HG02840 (cell line): ENCODE measurements around the gene ETS2.

Experiments used
- ATAC-seq: cut with Tn5 transposase; IDR thresholded peaks from one replicate; pipeline ENCODE4 v1.9.1; 2021; ENCODE audit warnings: mild to moderate bottlenecking, moderate library complexity, moderate number of reproducible peaks; ENCODE audit not compliant: unreplicated experiment, low FRiP score

The ETS2 gene

DNA sequence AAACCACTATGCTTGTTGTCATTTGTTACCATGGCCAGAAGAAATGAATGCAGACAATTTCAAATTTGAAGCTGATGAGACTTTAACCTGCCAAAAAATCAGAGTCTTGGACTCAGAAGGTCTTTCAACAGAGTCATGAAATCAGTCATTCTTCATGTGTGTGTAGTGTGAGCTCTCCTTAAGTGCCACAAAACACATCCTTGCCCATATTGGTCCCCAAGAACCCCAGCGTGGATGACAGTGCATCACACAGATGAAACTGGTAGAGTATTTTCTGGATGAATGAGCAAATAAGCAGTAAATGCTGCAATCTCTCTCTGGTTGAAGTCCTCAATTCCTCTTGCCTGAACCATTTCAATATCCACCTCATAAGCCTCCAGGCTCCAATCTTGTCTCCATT is 28.7 kb upstream of the ETS2 start:
- ATAC-seq = no peak

DNA sequence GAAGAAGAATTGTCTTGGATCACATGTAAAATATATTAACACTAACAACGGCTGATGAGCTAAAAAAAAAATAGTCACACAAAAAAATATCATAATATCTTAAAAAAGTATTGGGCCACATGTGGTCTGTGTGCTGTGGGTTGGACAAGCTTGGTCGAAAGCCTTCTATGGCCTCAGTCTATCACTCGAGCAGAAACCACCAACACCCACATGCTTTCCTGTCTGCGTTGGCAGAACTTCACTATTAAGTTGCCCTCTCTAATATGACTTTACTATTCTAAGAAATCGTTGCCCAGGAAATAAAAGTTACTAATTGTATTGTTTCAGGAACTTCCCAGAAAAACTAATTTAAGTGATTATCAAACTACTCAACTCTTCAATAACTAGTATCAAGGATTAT is 28.2 kb upstream of the ETS2 start:
- ATAC-seq = no peak

DNA sequence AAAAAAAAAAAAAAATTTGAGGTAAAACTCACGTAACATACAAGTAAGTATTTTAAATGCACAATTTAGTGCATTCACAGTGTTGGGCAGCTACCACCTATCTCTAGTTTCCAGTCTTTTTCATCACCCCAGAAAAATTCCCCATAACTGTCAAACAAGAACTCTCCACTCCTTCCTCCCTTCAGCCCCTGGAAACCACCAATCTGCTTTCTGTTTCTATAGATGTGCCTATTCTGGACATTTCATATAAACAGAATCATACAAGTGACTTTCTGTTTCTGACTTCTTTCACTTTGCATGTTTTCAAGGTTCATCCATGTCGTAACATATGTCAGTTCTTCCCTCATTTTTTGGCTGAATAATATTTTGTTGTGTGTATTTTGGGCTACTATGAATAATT is 24.9 kb upstream of the ETS2 start:
- no peak for ATAC-seq

DNA sequence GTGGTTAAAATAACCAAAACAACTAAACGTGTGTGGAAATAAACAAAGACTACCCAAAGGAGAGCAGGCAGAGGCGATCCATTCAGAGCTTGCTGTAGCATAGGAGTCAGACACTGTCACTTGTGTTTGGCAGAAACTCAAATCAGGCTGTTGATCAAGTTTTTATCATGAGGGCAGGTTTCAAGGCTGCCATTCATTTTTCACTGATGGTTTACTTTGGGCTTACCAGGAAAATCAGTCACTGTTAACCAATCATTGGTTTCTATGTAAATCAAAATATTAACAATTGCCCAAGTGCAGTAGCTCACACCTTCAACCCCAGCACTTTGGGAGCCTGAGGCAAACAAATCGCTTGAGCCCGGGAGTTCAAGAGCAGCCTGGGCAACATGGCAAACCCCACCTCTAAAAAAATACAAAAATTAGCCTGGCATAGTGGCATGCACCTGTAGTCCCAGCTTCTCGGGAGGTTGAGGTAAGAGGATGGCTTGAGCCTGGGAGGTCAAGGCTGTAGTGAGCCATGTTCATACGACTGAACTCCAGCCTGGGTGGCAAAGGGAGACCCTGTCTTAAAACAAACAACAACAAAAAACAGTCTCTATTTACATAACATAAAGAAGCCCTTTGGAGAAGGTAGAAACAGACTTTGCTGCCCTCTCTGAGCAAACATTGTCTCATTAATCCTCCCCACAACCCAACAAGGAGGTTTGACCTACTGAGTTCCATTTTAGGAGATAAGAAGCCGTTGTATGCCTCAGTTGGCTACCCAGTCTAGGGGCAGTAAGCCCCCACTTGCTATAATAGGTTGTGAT is 21.1 kb upstream of the ETS2 start:
- no peak for ATAC-seq

DNA sequence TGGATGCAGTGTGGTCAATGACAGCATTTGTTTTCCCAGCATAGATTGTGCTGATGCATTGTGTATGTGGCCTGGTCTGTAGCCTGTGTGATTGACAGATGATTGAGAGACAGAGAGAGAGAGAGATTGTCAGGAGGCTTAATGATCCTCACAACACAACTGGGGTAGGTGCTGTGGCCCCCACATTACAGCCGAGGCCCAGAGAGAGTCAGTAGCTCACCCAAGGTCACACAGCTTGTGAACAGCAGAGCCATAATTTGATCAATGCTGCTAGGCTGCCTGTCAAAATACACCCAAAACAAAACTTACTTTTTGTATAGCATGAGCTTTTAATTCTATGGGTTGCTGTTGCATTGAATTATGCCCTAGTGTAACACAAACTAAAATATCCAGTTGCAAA is 20.2 kb upstream of the ETS2 start:
- ATAC-seq = no peak

DNA sequence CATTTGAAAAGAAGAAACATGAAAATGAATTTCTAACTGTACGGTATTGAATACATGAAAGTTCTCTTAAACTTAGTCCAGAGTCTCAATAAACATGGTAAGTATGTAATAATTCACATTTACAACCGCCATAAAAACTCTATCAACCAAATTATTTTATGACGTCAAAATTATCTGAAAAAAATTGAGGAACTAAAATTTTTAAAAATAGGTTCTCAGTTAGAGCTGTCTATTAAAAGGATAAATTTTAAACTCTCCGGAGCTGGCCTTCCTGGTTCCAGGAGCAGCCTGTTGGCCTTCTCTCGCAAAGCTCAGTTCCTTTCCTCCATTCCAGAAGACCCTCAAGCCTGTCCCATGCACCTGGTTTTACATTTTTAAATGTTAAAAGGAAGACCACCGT is 18.7 kb upstream of the ETS2 start:
- no peak for ATAC-seq

DNA sequence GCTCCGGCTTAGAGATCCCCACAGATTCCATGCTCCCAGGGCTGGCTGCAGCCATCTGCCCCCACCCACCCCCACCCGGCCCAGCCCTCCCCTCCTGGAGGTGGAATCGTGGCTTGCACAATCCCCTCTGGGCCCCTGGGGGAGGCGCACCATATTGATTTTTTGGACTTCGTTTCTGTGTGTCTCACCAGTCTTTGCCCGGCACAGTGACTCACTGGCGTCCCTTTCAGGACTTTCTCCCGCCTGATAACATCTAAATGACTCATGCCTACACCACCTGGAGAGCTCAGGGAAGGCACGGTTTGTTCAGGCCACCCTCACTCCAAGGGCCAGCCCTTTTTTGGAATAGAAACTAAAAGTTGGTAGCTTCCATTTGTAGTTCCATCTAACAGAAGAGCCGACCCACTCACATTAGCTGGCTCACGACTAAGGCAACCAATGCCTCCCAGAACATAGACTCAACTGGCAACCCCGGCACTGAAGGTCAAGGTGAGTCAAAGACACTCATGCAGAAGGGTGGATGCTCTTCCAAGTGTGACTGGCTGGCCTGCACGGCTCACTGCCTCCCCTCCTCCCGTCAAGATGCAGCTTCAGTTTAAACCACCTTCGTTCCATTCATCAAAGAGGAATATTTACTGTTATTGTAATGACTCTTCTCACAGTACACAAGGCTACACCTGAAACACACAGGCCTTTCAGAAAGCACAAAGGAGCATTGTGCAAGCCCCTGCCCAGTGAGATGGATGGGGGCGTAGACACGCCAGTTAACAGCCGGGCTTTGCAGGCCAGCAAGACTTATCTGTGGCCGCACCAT is 18.1 kb upstream of the ETS2 start:
- ATAC-seq = no peak

DNA sequence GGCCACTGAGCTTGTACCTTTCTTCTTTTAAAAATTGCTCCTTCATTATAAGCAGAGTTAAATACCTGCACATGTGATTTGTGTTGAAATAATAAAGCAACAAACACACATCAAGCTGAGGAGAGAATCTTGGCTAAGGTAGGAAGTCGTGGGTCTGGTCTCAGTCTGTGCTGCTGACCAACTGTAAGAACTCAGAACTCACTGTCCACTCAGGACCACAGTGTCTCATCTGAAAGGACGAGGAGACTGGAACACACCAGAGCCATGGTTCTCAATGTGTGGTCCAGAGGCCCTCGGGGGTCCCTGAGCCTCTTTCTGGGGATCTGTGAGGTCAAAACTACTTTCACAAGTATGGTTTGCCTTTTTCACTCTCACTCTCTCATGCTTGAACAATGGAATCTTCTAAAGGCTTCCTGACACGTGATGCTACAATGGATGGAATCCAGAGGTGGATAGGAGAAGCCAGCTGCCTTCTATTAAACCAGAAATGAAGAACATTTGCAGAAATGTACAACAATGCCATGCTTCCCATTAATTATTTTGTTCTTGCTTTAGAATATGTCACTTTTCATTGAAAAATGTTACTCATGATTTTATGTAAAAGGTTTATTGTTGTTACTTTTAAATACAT is 17.3 kb upstream of the ETS2 start:
- ATAC-seq = no peak

DNA sequence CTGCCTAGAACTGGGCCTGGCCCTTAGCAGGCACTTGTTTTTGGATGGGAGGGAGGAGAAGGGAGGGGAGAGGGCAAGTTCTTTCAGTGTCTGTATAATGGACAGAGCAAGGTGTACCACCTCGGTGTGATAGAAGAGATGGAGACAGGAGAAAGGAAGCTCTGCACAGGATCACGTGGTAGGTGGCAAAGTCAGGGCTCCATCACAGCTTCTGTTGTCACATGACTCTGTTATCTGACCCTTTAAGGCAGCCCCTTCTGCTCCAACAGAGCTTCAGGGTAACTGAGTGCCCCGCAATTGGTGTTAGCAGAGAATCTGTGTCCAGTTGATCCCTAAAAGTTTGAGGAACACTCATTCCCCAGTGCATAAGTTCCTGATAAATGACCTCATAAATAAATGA is 16.5 kb upstream of the ETS2 start:
- ATAC-seq = no peak

DNA sequence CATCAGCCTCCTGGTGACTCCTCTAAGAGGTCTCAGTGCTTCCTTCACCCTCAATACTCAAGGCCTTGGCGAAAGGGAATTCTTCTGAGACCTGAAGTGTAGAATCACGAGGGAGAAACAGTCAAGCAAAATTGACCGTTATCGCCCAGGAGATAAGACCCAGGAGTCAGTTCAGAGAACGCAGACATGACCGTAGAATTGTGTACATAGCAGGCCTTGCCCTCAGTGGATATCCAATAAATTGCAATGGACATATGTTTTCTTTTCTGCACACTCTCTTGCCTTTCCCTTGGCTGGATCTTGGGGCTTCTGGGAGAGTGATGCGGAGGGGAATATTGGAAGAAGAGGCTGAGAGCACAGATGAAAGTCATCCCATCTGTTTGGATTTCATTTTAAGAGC is 15.7 kb upstream of the ETS2 start:
- ATAC-seq = no peak

DNA sequence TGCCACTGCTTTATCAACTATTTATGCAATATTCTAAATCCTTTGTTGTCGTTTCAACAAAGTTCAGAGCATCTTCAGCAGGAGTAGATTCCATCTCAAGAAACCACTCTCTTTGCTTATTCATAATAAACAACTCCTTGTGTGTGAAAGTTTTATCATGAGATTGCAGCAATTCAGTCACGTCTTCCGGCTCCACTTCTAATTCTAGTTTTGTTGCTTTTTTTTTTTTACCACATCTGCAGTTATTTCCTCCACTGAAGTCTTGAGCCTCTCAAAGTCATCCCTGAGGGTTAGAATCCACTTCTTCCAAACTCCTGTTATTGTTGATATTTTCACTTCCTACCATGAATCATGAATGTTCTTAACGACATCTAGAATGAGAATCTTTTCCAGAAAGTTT is 14.8 kb upstream of the ETS2 start:
- no peak for ATAC-seq

DNA sequence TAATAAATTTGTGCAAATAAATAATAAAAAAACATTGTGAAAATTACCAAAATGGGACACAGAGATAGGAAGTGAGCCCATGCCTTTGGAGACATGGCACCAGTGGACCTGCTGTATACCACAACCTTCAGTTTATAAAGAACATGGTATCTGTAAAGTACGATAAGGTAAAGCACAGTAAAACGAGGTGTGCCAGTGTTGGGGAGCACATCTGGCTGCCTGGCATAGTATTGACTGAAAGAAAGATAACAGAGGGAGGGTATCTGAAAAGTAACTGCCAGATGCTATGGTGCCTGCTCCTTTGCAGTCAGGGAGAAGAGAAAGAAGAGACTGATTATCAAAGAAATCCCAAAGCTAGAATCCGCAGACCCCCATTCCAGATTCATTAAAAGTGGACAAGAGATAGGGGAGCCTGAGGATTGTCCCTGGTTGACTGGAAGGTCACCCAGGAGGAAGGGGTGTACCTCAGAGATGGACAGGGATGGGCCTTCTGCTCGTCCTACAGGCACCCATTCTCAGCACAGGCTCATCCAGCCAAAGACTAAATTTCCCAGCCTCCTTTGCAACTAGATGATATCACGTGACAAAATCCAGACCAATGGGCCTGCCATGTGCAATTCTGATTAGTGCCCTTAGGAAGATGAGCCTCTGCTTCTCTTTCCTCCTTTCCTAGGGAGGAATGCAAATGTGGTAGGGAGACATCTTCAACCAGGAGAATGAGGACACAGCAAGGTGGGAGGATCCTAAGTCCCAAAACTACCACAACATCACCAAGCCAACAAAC is 12.9 kb upstream of the ETS2 start:
- no peak for ATAC-seq

DNA sequence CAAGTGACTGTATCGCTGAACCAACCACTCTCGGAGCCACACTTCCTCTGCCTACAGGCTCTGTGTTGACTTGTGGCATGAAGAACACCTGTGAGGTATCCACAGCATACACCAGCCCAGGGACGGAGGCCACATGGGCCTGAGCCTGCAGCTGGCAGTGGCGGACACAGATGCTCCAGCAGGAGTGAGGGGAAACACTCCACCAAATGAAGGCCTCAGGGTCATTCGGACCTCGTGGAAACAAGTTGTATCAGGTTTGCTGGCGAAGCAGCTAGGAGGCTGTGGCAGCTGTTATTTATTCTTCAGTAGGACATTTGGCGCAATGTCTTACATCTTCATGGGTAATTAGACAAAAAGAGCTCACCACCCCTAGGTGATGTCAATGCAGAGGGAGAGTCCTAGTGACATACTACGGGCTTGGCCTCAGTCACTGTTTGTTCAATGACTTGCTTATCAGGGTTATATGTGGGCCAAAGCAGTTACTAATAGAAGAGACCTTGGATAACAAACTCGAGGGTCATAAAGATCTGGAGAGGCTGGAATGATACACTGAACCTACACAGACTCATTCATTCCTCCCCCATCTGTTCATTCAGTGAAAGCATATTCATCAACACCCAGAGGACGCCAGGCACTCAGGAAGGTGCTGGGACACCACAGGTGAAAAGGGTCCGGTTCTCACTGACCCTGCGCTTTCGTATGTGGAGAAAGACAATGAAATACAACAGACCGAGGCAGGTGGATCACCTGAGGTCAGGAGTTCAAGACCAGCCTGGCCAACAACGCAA is 11.6 kb upstream of the ETS2 start:
- ATAC-seq = no peak

DNA sequence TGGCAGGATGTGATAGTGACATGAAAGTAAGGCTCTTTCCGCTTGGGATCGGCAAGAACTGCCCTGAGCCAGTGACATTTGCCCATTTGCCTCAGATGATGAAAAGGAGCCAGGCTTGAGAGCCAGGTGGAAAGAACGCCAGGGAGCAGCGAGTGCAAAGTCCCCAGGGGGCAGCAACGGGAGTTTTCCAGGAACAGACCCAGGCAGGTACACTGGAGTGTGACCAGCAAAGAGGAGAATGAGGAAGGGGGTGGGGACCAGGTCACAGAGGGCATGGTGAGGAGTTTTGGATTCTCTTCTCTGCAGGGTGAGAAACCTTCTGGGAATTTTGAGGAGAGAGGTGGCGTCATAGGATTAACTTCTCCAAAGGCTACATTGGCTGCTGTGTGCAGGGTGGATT is 10.8 kb upstream of the ETS2 start:
- ATAC-seq = no peak

DNA sequence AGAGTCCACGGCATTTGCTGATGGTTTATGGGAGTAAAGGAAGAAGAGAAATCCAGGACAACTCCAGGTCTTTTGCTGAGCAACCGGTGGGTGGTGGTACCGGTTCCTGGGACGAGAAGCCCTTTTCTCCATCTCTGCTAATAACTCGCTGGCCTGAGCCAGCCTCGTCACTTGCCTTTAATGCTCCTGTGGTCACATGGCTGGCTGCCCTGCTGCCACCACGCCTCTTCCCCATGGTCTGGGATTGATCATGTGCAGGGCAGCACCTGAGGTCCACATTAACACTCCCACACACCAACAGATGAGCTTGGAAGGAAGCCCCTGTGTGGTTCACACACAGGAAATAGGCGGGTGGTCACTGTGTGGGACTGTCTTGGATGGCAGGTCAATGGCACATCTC is 10.3 kb upstream of the ETS2 start:
- ATAC-seq = no peak

DNA sequence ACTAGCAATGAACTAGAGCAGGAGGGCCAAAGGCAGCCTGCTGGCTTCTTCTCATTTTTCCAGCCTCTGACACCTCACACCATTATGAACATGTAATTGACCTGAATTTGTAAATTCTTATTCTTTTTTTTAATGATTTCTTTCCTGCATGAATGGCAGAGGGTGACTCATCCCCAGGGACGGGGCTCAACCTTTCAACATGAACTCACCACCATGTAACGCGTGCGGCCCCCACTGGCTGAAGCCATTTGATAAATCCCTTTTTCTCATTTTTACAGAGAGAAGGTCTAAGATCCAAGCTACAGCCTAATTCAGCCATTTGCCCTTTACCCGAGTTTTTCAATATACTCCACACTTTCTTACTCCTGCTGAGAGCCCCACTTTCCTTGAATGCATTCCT is 9.3 kb upstream of the ETS2 start:
- no peak for ATAC-seq

DNA sequence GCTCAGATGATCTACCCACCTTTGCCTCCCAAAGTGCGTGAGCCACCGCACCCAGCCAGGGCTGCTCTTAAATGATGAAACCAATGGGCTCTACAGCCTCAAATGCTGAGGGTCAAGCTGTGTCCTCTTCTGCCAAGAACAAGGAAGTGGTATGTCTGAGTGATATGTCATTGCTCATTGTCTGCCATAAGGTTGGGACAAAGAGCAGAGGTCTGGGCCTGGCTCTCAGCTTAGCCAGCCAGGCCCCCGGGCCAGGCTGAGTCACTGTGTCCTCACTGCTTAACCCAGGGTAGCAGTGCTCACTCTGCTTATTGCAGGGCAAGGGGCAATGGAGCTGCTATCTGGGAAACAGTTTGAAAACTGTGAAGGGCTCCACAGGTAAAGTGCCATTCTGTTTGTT is 8.3 kb upstream of the ETS2 start:
- no peak for ATAC-seq

DNA sequence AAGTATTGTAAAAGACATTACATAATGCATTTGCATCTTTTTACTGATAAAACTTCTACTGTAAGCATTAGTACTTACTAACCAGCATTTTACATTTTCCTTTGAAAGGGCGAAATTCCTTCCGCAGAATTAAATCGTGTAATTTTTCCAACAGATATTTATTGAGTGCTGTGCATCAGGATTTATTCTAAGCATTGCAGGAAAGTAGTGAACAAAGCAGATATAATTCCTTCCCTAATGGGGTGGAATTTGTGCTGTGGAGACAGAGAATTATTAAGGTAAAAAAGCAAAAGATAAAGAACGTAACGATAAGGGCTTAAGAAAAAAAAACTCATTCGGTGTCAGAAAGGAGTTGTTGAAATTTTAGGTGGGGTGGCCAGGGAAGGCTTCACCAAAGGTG is 7.6 kb upstream of the ETS2 start:
- ATAC-seq = no peak

DNA sequence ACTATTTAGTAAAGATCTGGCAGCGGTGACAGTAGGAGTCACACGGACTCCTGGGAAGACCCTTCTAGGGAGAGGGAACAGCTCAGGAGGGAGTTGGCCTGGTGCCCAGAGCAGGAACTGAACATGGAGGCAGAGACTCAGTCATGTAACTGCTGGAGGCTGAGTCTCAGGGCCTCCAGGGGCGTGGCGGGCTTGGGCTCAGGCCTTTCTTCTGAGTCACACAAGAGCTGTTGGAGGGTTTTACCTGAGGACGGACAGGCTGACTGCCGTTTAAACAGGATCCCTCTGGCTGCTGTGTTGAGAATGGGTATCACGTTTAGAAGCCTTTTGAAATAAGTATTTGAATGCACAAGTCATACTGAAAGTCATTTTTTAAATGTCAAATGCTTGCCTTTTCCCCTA is 7.2 kb upstream of the ETS2 start:
- no peak for ATAC-seq
